ENCODE results near the gene FREM1.

The FREM1 gene

DNA sequence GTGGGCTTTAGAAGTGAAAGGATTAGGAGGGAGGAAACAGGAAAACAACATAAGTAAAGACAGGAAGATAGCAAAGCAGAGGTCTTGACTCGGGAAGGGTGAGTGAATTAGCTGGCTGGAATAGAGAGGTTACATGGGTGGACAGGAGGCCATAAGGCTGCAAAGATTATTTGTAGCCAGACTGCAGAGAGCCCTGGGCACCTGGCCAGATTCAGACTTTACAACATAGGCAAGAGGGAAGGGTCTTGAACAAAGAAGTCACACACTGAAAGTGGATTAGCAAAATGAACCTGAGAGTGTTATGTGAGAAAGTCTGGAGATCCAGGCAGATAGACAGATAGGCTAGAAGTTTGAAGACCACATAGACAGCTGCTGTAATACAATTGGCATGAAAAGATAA is 158.0 kb downstream of the FREM1 start:
- Histone ChIP-seq H3K27me3 (ENCODE audit: insufficient read depth, insufficient read length) (no peaks in the 10 kb centered on the region), H3K4me1 (ENCODE audit: insufficient read depth, insufficient read length) (no peaks in the 10 kb centered on the region), H3K4me3 (ENCODE audit: insufficient read length, low read depth) (no peak overlapping the region), H3K9me3 (ENCODE audit: insufficient read depth, low read length) (no peaks in the 10 kb centered on the region), H3K36me3 (ENCODE audit: insufficient read depth, insufficient read length, low read length) (no peaks in the 10 kb centered on the region), H3K9ac (ENCODE audit: insufficient read length, low read depth) (no peak overlapping the region)
- TF ChIP-seq YY1 (IDR thresholded peaks at IDR 0.05; ENCODE audit: insufficient read depth, insufficient read length) = no peak
- TF ChIP-seq ZNF274 (IDR thresholded peaks at IDR 0.05; ENCODE audit: low read depth, low read length) = no peak
- TF ChIP-seq SUZ12 (IDR thresholded peaks at IDR 0.05; ENCODE audit: extremely low read depth, insufficient read depth, insufficient read length) = no peak
- no peak for DNase-seq (ENCODE audit: low read depth, low spot score)

DNA sequence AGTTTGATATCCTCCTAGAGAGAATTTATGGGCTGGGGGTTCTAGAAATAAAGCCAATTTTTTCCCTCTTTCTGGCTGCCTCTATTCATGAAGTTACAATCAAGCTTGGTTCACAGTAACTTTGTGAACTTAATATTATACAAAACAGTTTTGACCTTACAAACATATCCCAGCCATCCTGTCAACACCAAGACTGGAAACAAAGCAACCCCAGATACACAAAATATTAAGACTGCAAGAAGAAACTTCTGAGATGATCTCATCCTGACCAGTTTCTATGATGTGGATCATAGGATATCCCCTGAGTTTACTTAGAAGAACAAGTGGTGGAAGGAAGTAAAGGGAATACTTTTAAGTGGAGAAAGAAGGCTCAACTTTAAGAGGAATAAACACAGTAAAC is 159.4 kb downstream of the FREM1 start:
- Histone ChIP-seq H3K36me3 (ENCODE audit: insufficient read depth, insufficient read length, low read length) (no peaks in the 10 kb centered on the region), H3K9ac (ENCODE audit: insufficient read length, low read depth) (no peak overlapping the region), H3K27me3 (ENCODE audit: insufficient read depth, insufficient read length) (no peaks in the 10 kb centered on the region), H3K9me3 (ENCODE audit: insufficient read depth, low read length) (no peaks in the 10 kb centered on the region), H3K4me1 (ENCODE audit: insufficient read depth, insufficient read length) (no peaks in the 10 kb centered on the region), H3K4me3 (ENCODE audit: insufficient read length, low read depth) (no peak overlapping the region)
- no peak for DNase-seq (ENCODE audit: low read depth, low spot score)
- TF ChIP-seq YY1 (IDR thresholded peaks at IDR 0.05; ENCODE audit: insufficient read depth, insufficient read length) (no peak), SUZ12 (IDR thresholded peaks at IDR 0.05; ENCODE audit: extremely low read depth, insufficient read depth, insufficient read length) (no peak)

DNA sequence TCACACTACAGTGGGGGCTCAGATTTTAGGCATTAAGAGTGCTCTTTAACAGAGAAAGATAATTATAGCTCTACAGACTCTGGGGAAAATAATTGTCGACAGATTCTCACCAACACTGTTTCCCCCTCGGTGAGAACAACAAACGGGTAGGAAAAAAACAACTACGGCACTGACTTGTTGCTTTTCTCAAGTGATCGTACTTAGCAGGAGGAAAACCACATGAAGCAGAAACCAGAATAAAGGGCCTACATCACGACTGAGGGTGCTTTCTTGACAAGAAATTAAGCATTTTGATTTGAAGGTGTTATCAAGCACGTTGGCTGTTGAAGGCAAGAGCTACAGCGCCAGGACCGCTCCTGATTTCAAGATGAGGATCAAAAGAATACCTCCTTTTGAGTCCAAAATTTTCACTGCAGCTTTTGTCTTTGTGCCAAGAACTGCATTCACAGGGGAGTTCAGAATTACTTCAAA is 160.5 kb downstream of the FREM1 start:
- H3K4me3 ChIP-seq (ENCODE audit: insufficient read length, low read depth) = no peak overlapping the region
- H3K4me1 ChIP-seq (ENCODE audit: insufficient read depth, insufficient read length) = no peaks in the 10 kb centered on the region
- 0 out of 2 replicates have a peak, but pooled peaks cover 1% of the 10 kb centered on the region for H3K9me3 ChIP-seq (ENCODE audit: insufficient read depth, low read length)
- DNase-seq (ENCODE audit: low read depth, low spot score) = no peak
- no peak overlapping the region for H3K9ac ChIP-seq (ENCODE audit: insufficient read length, low read depth)
- no peaks in the 10 kb centered on the region for H3K27me3 ChIP-seq (ENCODE audit: insufficient read depth, insufficient read length)
- H3K36me3 ChIP-seq (ENCODE audit: insufficient read depth, insufficient read length, low read length) = no peaks in the 10 kb centered on the region
- TF ChIP-seq SUZ12 (IDR thresholded peaks at IDR 0.05; ENCODE audit: extremely low read depth, insufficient read depth, insufficient read length) (no peak), YY1 (IDR thresholded peaks at IDR 0.05; ENCODE audit: insufficient read depth, insufficient read length) (no peak), ZNF274 (IDR thresholded peaks at IDR 0.05; ENCODE audit: low read depth, low read length) (no peak)

DNA sequence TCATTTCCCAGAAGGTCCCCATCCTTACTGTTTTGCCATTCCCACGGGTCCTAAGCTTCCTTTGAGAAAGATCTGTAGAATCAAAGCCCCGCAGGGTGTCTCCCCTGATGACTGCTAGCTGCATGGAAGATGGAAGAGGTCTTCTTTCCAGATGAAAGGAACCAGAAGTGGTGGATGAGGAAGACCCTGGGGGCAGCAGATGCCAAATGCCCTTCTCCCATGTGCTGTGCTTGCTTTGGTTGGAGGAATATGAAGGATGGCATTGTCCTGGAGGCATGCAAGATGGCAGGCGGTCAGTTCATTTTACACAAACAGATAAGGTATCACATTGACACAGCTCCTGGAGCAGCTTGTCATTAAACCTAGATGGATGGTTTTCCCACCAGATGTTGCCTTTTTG is 161.9 kb downstream of the FREM1 start:
- TF ChIP-seq YY1 (IDR thresholded peaks at IDR 0.05; ENCODE audit: insufficient read depth, insufficient read length) = no peak
- TF ChIP-seq SUZ12 (IDR thresholded peaks at IDR 0.05; ENCODE audit: extremely low read depth, insufficient read depth, insufficient read length) = no peak
- TF ChIP-seq ZNF274 (IDR thresholded peaks at IDR 0.05; ENCODE audit: low read depth, low read length) = no peak
- Histone ChIP-seq H3K4me1 (ENCODE audit: insufficient read depth, insufficient read length) (no peaks in the 10 kb centered on the region), H3K36me3 (ENCODE audit: insufficient read depth, insufficient read length, low read length) (no peaks in the 10 kb centered on the region), H3K9ac (ENCODE audit: insufficient read length, low read depth) (no peak overlapping the region), H3K9me3 (ENCODE audit: insufficient read depth, low read length) (0 out of 2 replicates have a peak, but pooled peaks cover 3% of the 10 kb centered on the region), H3K27me3 (ENCODE audit: insufficient read depth, insufficient read length) (no peaks in the 10 kb centered on the region), H3K4me3 (ENCODE audit: insufficient read length, low read depth) (no peak overlapping the region)
- no peak for DNase-seq (ENCODE audit: low read depth, low spot score)

DNA sequence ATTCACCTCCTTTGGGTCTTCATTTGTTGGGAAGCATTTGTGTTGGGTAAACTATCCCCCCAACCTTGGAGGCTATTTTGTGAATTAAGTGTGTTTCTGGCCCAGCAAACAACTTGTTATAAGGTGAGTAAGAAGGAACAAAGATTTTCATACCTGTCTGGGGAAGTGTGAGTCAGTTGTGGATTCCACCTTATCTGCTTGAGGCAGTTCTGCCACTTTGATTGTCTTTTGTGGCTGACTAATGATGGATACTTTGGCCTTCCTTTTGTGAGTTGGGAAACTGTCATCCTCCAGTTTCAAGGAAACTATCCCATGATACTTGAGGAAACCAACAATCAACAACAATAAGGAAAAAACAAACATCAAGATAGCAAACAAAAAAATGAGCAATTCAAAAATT is 163.1 kb downstream of the FREM1 start:
- no peak overlapping the region for H3K9ac ChIP-seq (ENCODE audit: insufficient read length, low read depth)
- no peaks in the 10 kb centered on the region for H3K27me3 ChIP-seq (ENCODE audit: insufficient read depth, insufficient read length)

DNA sequence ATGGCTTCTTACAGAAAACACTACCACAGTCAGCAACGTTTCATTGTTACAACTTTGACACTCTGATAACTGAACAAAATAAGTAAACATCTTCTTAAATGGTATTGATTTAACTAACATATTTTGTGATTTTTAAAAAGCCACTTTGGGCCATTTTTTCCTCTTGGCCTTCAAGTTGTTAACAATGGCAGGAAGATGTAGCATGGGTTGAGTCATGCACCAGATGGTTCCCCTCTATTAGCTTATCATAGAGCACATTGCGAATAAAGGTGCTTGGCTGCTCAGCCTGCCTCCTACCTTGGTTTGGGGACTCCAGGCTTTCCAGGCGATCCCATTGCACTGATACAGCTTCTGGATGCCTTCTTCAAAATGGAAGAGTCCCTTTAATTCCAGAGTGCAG is 163.6 kb downstream of the FREM1 start:
- no peak overlapping the region for H3K9ac ChIP-seq (ENCODE audit: insufficient read length, low read depth)
- no peak for TF ChIP-seq YY1 (IDR thresholded peaks at IDR 0.05; ENCODE audit: insufficient read depth, insufficient read length)
- TF ChIP-seq ZNF274 (IDR thresholded peaks at IDR 0.05; ENCODE audit: low read depth, low read length) = no peak
- TF ChIP-seq SUZ12 (IDR thresholded peaks at IDR 0.05; ENCODE audit: extremely low read depth, insufficient read depth, insufficient read length) = no peak

More for the DNA sequence above, 163.1 kb downstream of the FREM1 start:
- Histone ChIP-seq H3K4me1 (ENCODE audit: insufficient read depth, insufficient read length) (no peaks in the 10 kb centered on the region), H3K9me3 (ENCODE audit: insufficient read depth, low read length) (0 out of 2 replicates have a peak, but pooled peaks cover 3% of the 10 kb centered on the region), H3K4me3 (ENCODE audit: insufficient read length, low read depth) (no peak overlapping the region), H3K36me3 (ENCODE audit: insufficient read depth, insufficient read length, low read length) (no peaks in the 10 kb centered on the region)
- DNase-seq (ENCODE audit: low read depth, low spot score) = no peak
- TF ChIP-seq ZNF274 (IDR thresholded peaks at IDR 0.05; ENCODE audit: low read depth, low read length) = no peak
- no peak for TF ChIP-seq YY1 (IDR thresholded peaks at IDR 0.05; ENCODE audit: insufficient read depth, insufficient read length)
- TF ChIP-seq SUZ12 (IDR thresholded peaks at IDR 0.05; ENCODE audit: extremely low read depth, insufficient read depth, insufficient read length) = no peak

DNA sequence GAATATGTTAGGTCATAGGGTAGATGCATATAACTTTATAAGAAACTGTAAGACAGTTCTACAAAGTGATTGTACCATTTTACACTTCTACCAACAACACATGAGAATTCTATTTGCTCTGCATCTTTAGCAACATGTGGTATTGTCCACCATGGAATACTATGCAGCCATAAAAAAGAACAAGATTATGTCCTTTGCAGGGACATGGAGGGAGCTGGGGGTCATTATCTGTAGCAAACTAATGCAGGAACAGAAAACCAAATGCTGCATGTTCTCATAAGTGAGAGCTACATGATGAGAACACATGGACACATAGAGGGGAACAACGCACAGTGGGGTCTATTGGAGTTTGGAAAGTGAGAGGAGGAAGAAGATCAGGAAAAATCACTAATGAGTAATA is 165.5 kb downstream of the FREM1 start:
- no peak for TF ChIP-seq SUZ12 (IDR thresholded peaks at IDR 0.05; ENCODE audit: extremely low read depth, insufficient read depth, insufficient read length)
- TF ChIP-seq YY1 (IDR thresholded peaks at IDR 0.05; ENCODE audit: insufficient read depth, insufficient read length) = no peak
- no peak for TF ChIP-seq ZNF274 (IDR thresholded peaks at IDR 0.05; ENCODE audit: low read depth, low read length)
- H3K4me3 ChIP-seq (ENCODE audit: insufficient read length, low read depth) = no peak overlapping the region
- no peak overlapping the region for H3K9ac ChIP-seq (ENCODE audit: insufficient read length, low read depth)
- DNase-seq (ENCODE audit: low read depth, low spot score) = no peak
- 0 out of 2 replicates have a peak, but pooled peaks cover 3% of the 10 kb centered on the region for H3K9me3 ChIP-seq (ENCODE audit: insufficient read depth, low read length)
- no peaks in the 10 kb centered on the region for H3K4me1 ChIP-seq (ENCODE audit: insufficient read depth, insufficient read length)
- no peaks in the 10 kb centered on the region for H3K36me3 ChIP-seq (ENCODE audit: insufficient read depth, insufficient read length, low read length)
- no peaks in the 10 kb centered on the region for H3K27me3 ChIP-seq (ENCODE audit: insufficient read depth, insufficient read length)

More for the DNA sequence above, 163.6 kb downstream of the FREM1 start:
- Histone ChIP-seq H3K27me3 (ENCODE audit: insufficient read depth, insufficient read length) (no peaks in the 10 kb centered on the region), H3K9me3 (ENCODE audit: insufficient read depth, low read length) (0 out of 2 replicates have a peak, but pooled peaks cover 3% of the 10 kb centered on the region), H3K4me3 (ENCODE audit: insufficient read length, low read depth) (no peak overlapping the region), H3K4me1 (ENCODE audit: insufficient read depth, insufficient read length) (no peaks in the 10 kb centered on the region), H3K36me3 (ENCODE audit: insufficient read depth, insufficient read length, low read length) (no peaks in the 10 kb centered on the region)
- no peak for DNase-seq (ENCODE audit: low read depth, low spot score)

Measured in NT2/D1 (cell line).